Smooth muscle cell of the pulmonary artery (primary cell): ENCODE measurements around the gene ADORA1. TPM values are rescaled to one million over a fixed set of nuclear protein-coding genes. Genes with fewer than 3 reads are reported as not detected.

Source experiments
- total RNA-seq: library from RNA; depleted of rRNA; stranded (reverse); fragments of >200 nt; gene quantifications from 2 replicates; pipeline ENCODE4 v1.2.3, GENCODE V29; 2014

ADORA1 gene
- 0.65 and 0.96 TPM in 2 replicates for total RNA-seq

DNA sequence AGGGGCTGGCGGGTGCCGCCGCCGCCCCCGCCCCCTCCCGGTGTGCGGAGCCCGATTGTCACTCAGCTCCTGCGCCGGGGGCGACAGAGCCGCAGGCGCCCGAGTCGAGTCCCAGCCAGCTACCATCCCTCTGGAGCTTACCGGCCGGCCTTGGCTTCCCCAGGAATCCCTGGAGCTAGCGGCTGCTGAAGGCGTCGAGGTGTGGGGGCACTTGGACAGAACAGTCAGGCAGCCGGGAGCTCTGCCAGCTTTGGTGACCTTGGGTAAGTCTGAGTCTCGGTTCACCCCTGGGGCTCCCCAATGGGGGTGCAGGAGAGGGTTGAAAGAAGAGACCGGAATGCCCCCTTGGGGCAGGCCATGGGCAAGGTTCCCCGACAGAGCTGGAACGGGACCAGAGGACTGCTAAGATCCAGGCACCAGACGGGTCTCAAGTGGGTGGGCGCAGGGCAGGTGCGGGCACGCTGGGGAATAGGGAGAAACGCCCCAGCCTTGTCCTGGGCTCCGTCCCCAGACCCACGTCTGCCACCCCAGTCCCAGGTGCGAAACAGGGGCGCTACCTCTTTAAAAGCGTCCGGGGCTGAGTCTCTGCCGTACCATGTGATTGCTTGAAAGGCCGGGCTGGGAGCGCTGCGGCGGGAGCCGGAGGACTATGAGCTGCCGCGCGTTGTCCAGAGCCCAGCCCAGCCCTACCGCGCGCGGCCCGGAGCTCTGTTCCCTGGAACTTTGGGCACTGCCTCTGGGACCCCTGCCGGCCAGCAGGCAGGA lies at the start of gene ADORA1:
Gene ADORA1 (plus strand): TSS at position 61 of the 765 bp plus-strand sequence. CDS start 1,116 bp downstream, outside the sequence.

DNA sequence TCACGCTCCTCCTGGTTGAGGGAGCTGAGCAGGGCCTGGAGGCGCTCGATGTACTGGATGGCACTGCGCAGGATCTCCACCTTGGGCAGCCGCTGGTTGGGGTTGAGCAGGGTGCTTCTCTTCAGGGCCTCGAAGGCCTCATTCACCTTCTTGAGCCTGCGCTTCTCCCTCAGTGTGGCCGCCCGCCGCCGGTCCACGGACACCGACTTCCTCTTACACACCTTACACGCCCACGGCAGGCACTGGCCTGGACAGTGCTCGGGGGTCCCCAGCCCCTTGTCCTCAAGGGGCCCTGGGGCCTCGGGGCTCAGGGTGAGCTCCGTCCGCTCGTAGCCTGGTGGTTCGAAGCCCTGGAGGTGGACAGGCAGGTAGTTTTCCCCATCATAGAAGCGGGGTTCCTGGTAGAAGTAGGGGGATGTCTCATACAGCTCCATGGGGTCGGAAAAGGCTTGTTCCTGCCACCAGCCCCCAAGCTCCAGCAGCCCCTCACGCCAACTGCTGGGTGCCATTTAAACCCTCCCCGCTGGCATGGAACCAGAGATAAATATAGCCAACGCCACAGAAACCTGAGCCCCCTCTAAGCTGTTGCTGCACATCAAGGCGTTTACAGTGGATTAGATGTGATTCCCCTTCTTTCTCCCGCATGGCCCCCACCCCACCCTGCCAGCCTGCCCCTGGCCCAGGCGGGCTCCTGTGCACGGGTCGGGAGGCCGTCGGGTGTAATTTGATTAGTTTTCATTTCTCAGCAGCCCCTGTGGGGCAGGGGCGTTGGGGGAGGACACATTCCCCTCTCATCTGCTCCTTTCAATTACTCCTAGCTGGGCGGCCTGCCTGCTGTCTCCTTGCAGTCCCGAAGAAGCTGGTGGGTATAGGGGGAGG lies 41.8 kb upstream of the ADORA1 start, which contains the start of gene MYOG:
Gene MYOG (minus strand): TSS at position 485 of the 879 bp plus-strand sequence. CDS start 51 bp downstream, at position 434.

DNA sequence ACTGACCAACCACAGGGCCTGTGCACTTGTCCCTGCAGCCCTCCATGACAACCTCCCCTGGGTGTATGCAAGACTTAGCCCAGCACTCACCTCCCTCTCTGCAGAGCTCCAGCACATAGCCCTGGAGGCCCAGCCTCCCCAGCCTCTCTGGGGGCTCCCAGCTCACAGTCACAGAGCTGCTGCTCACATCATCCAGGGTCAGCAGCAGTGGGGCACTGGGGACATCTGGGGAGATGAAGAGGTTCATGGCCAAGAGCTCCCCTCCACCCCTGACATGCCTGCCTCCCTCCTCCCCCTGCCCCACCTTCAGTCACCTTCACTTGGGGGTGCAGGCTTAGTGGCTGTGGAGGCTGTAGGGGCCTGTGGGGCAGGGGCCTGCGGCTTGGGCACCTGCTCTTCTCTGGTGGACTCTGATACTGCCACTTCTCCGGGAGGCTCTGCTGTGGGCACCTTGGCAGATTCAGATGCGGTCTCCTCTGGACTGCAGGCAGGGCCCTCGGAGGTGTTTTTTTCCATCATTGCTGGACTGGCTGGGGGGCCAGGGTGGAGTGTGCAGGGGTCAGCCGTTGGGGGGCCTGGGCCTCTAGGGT lies 47.8 kb downstream of the ADORA1 start, which contains the start of gene MYBPH:
Gene MYBPH (minus strand): TSS at position 590 of the 590 bp plus-strand sequence. CDS start 71 bp downstream, at position 519.

GRCh38 chr1:203186446-203187303 lies 59.1 kb downstream of the ADORA1 start, which contains the start of gene CHI3L1:
CHI3L1 (minus strand) TSS chr1:203186704; CDS start chr1:203186623, 81 bp downstream.

Other genes starting within 250 kb of the ADORA1 start
- 4.9 and 5.8 TPM in 2 replicates for gene RABIF, start 238.6 kb upstream of the ADORA1 start, total RNA-seq
- gene KLHL12, start 200.5 kb upstream of the ADORA1 start, total RNA-seq, result 30.2 and 36.0 TPM in 2 replicates
- 134 and 155 TPM in 2 replicates for gene ADIPOR1, start 169.4 kb upstream of the ADORA1 start, total RNA-seq
- 62.8 and 77.8 TPM in 2 replicates for gene CYB5R1, start 160.5 kb upstream of the ADORA1 start, total RNA-seq
- gene TMEM183A, start 120.4 kb upstream of the ADORA1 start, total RNA-seq, result 72.2 and 81.8 TPM in 2 replicates
- 32.2 and 39.6 TPM in 2 replicates for gene PPFIA4, start 101.2 kb upstream of the ADORA1 start, total RNA-seq
- not detected in 2 replicates for gene MYOG, start 41.7 kb upstream of the ADORA1 start, total RNA-seq
- gene MYBPH, start 48.1 kb downstream of the ADORA1 start, total RNA-seq, result 0.07 TPM in 1 of 2 replicates, not detected in the other
- gene CHI3L1, start 59.0 kb downstream of the ADORA1 start, total RNA-seq, result 0.39 and 1.1 TPM in 2 replicates
- 0.13 TPM in 1 of 2 replicates, not detected in the other for gene CHIT1, start 101.9 kb downstream of the ADORA1 start, total RNA-seq
- gene BTG2, start 177.8 kb downstream of the ADORA1 start, total RNA-seq, result 14.7 and 22.3 TPM in 2 replicates
- gene FMOD, start 223.4 kb downstream of the ADORA1 start, total RNA-seq, result 11.8 and 32.6 TPM in 2 replicates